GM21737 (cell line): ENCODE data around the gene KDM4C.
A peak's percentile ranks its signal among the peaks of the same experiment; 100 is the strongest.
"Not testable (repeated sequence)": the region's sequence is repeated elsewhere in the genome, so short reads cannot be mapped to it uniquely, and the experiment has no call there.

Source experiments
- ATAC-seq: cut with Tn5 transposase; IDR thresholded peaks from one replicate; pipeline ENCODE4 v1.9.1; 2021; ENCODE audit warnings: mild to moderate bottlenecking, moderate library complexity; ENCODE audit not compliant: unreplicated experiment

KDM4C gene

DNA sequence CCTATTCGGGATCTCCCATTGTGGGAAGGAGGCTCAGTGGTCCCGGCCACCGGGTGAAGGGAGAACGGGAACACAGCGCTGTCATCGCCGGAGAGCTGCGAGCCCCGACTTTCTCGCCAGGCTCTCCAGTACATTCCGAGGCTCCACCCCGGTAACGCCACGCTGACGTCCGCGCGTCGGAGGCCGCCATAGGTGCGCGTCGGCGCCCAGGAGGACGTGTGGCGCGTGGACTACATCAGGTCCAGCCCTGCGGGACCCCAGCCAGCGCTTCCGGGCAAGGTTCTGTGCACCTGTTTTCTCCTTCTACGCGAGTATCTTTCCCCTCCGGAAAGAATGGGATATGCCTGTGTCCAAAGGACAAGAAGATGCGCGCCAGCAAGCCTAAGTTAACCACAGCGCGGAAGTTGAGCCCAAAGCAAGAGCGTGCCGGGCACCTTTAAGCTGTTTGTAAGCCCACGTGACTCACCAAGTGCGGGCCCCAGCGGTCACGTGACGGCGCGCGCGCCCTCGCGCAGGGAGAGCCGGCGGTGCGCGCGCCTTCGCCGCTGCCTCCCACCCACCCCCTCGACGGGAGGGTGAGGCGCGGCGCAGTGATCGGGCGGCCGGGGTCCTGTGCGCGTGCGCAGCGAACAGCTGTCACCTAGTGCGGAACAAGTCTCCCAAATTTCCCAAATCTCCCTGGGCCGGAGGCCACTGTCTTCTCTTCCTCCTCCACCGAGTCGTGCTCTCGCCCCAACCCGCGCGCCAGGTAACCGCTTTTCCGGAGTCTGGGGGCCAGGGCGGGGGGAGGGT, at the start of gene KDM4C:
TSS of gene KDM4C (plus strand) at position 518 of the 792 bp plus-strand sequence. CDS start 35,016 bp downstream, outside the sequence.
- peak; percentile 79 for ATAC-seq

DNA sequence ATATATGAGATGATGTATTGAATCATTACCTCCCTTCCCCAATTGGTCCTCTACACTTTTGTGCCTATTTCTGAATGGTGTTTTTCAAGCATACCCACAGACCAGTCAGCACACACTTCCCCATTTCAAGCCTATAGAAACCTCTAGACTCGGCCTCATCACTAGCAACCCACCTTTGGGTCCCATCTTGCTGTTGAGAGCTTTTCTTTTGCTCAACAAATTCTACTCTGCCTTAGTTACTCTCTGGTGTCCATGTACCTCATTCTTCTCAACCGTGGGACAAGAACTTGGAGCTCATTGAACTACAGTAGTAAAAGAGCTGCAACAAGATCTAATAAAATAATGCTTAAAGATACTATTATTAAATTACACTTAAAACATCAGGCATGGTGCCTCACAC, 49.0 kb upstream of the KDM4C start:
- ATAC-seq = no peak

DNA sequence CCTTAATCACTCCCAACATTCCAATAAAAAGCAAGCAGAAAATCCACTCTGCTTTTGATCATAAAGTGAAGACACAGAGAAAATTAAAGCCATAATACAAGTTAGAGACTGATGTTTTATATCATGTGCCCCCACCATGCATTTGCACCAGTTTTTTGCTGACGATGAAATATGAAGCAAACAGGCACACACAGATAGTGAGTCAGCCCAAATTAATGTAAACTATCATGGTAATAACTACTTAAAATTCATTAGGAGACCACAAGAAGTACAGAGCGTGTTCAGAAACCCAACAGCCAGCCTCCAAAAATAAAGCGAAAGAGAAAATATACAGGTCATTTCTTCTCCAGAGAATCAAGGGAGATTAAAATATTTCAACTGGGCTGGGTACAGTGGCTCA, 46.4 kb upstream of the KDM4C start:
- no peak for ATAC-seq

DNA sequence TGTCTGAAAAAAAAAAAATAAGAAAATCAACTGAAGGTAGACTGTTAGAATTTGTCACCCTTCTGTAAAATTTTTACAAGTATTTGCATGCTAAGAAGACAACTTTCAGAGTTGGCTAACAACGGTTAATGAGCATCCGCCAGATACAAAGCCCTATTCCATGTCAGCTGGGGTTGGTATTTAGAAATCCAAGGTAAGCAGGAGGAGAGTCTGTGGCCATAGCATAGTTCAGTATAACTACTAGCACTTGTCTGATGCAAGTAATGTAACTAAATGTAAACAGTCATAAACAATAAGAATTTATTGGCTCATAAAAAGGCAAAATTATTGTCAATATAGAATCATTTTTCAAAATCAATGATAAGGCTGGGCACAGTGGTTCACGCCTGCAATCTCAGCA, 45.7 kb upstream of the KDM4C start:
- no peak for ATAC-seq

DNA sequence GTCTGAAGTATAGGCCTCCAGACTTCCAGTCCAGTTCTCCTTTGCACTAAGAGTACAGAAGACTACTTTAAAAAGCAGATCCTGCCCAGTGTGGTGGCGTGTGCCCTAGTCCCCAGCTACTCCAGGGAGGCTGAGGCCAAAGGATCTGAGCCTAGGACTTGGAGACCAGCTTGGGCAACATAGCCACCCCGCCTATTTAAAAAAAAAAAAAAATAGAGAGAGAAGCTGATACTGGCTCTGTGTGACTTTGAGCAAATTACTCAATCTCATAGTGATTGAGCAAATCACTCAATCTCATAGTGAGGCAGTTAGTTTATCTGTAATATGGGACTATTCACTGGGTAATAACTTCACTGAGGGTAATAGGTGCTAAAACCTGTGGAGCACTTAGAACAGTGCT, 43.6 kb upstream of the KDM4C start:
- no peak for ATAC-seq

DNA sequence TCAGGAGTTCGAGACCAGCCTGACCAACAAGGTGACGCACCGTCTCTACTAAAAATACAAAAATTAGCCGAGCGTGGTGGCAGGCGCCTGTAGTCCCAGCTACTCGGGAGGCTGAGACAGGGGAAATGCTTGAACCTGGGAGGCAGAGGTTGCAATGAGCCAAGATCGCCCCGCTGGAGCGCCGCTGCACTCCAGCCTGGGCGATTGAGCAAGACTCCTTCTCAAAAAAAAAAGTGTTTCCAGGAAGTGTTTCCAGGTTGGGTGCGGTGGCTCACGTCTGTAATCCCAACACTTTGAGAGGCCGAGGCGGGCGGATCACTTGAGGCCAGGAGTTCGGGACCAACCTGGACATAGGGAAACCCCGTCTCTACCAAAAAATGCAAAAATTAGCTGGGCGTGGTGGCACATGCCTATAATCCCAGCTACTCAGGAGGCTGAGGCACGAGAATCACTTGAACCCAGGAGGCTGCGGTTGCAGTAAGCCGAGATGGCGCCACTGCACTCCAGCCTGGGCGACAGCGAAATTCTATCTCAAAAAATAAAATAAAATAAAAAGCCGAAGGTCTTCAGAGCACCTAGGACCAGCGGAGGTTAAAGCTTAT, 42.5 kb upstream of the KDM4C start:
- not testable (repeated sequence) for ATAC-seq

DNA sequence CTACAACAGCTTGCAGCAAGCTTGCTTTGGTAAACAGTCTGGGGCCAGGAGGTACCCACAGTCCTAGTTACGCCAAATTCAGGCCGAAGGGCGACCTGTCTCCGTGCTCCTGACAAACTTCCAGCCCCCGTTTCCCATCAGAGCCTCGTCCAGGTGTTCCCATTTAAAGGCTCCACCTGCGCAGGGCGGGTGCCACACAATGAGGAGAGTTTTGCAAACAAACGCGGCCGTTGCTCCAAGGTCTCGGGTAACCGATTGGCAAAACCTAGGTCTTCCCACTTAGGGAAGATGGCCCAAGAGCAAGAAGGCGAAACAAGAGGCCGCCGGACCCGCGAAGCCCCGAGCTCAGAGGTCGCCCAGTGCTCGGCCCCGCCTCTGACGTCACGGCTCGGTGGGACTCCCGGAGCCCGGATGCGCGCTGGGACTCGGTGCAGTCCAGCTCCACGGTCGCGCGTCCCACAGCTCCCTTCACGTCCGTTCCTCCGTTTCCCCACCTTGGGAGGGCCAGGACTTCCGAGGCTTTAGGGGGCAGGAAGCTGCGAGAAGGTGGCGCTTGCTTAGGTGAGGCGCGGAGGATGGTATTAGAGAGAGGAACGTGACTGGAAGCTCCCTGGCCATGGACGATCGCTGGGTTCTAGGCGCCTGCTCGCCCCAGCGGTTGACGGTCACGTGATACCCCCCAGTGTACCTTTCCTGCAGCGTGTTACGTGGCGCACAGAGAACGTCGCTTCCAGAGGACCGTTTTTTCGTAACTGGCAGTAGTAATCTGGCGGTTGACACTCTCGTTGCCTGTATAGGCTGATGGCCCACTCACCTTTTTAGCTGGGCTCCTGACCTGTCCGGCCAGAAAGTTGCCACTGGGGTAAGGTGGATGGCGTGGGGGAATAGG, 41.8 kb upstream of the KDM4C start:
- peak; percentile 87 for ATAC-seq

DNA sequence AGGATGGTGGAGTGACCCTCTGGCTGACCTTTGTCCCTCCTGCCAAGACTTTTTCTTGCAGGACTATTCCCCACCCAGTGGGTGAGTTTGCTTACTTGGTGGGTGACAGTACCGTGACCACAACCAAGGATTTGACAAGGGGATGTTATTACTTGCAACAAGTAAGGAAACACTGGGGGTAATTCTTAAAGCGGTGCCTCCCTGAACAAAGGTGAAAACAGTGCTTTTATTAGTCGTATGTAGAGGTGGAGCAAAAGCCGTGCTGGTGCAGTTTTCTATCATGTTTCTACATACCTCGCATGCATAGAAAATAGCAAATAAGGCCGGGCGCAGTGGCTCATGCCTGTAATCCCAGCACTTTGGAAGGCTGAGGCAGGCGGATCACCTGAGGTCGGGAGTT, 41.0 kb upstream of the KDM4C start:
- ATAC-seq = no peak

DNA sequence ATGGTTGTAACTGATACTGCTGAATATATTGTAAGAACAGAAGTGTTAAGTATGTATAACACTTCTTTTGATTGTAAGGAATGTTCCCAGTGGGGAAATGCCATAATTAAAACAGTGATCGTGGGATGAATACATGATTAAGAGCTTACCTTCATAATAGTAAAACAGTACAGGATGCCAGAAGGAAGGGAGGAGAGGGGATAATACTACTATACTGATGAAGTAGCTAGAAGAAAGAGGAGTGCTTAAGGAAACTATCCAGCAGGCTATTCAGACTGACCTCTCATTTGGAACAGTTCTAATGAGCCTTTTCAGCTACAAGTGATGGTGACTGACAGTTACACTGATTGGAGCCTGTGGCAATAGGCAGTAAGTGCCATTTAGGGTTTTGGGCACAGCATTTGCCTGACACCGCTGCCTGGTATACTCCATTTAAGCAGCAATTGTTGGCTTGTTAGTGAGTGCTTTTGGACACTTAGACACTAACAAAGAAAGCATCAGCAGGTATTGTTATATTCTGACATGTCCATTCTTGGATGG, 33.8 kb upstream of the KDM4C start:
- no peak for ATAC-seq

DNA sequence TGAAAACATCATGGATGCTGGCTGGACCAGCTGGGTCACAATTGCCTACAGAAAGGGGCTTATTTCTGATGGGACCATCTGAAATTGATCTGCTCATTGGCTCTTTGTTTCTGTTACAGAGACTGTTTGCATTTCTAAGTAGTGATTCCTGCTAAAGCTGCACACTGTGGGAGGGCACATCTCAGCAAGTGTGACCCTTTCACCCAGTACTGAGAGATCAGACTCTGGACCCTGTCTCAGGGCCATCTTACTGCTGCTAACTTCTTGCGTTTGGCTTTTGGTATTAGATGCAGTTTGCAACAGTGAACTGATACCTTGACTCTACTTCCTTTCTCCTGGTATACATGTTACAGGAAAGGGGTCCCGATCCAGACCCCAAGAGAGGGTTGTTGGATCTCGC, 24.5 kb upstream of the KDM4C start:
- no peak for ATAC-seq

DNA sequence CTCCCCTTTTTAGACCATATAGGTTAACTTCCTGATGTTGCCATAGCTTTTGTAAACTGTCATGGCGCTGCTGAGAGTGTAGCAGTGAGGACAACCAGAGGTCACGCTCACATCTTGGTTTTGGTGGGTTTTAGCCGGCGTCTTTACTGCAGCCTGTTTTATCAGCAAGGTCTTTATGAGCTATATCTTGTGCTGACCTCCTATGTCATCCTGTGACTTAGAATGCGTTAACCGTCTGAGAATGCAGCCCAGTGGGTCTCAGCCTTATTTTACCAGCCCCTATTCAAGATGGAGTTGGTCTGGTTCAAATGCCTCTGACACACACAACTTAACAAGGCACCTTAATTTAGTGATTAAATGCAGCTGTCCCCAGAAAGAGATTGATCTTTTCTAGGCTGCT, 23.9 kb upstream of the KDM4C start:
- no peak for ATAC-seq

DNA sequence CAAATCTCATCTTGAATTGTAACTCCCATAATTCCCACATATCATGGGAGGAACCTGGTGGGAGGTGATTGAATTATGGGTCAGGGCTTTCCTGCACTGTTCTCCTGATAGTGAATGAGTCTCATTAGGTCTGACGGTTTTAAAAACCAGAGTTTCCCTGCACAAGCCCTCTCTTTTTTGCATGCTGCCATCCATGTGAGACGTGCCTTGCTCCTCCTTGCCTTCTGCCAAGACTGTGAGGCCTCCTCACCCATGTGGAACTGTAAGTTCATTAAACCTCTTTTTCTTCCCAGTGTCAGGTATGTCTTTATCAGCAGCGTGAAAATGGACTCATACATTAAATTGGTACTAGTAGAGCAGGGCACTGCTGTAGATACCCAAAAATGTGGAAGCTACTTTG, 22.4 kb upstream of the KDM4C start:
- no peak for ATAC-seq

DNA sequence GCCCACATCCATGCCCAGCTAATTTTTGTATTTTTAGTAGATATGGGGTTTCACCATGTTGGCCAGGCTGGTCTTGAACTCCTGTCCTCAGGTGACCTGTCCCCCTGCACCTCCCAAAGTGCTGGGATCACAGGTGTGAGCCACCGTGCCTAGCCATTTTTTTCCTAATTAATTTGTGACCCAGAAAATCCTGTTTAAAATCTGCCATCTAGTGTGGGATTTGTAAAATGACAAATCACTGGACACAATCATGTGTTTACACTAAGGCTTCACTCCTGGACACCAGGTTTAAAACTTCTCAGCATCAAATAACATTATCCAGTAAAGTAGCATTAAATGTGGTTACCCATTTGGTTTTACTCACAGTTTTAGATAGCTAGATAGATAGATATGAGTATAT, 18.6 kb upstream of the KDM4C start:
- ATAC-seq = no peak

DNA sequence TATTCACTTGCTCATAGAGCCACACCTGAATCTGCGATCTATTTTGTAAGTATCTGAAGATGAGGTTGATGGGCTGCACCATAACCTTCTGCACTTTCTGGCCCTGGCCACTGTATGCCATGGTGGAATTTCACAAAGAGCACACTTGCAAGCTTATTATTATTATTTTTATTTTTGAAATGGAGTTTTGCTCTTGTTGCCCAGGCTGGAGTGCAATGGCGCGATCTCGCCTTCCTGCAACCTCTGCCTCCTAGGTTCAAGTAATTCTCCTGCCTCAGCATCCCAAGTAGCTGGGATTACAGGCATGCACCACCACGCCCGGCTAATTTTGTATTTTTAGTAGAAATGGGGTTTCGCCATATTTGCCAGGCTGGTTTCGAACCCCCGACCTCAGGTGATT, 8.9 kb upstream of the KDM4C start:
- ATAC-seq = not testable (repeated sequence)

DNA sequence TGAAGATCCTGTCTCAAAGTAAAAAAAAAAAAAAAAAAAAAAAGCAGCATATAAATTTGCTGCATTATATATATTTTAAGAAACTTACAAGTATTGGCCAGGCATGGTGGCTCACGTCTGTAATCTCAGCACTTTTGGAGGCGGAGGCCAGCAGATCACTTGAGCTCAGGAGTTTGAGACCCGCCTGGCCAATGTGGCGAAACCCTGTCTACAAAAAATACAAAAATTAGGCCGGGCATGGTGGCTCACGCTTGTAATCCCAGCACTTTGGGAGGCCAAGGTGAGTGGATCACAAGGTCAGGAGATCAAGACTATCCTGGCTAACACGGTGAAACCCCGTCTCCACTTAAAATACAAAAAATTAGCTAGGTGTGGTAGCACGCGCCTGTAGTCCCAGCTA, 2.9 kb upstream of the KDM4C start:
- not testable (repeated sequence) for ATAC-seq

DNA sequence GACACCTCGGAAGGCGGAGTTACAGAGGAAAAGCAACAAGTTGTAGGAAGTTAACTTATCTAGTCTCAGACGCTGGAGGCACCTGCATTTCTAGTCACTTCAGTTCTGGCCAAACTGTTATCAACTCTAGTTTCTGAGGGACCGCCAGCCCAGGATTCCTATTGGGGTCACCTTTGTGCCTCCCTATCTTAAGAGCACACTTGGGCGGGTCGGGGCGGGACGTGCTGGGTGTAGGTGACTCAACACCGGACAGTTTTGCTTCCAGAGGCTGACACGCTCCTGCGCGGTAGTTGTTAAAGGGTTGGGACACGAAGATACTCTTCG, 679 bp upstream of the KDM4C start:
- peak; percentile 25 for ATAC-seq

DNA sequence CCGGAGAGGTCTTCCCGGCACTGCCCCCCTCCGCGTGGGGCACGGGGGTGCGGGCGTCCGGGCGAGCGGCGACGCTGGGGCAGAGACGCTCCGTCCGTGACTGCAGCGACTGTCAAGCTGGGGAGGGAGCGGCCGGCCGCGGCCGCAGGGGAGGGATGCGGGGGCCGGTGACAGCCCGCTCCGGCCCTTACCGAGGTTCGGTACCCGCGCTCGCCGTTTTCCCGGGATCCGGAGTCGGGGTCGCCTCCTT, 400 bp downstream of the KDM4C start:
- peak; percentile 11 for ATAC-seq

DNA sequence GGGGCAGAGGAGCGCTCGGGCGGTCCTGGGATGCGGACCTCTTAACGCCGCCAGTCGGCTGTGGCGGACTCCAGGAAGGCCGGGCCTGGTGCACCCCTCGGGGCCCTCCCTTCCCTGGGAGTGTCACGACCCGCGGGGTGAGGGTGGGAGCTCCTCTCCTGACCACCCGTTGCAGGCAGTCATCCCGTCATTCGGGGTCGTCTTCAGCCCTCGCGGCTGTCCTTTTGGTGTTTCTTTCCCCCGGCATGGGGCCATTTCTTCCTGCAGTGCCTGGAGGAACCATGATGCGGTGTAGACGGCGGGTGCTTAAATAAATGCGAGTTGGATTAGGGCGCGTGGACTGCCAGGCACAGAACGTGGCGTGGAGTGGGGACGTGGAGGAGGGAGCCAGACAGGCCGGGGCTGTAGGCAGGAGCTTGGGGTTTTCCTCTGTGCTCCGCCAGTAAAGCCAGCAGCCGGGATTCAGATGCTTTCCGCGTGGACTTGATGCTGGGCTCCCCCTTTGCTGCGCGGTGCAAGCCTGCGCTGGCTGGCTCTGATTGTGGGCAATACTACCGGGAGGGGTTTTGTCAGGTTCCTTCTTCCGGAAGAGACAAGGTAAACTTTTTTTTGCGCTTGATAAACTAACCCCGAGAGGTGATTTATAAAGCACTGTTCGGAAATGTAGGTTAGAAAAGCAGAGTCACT, 868 bp downstream of the KDM4C start:
- ATAC-seq = peak; percentile 29

DNA sequence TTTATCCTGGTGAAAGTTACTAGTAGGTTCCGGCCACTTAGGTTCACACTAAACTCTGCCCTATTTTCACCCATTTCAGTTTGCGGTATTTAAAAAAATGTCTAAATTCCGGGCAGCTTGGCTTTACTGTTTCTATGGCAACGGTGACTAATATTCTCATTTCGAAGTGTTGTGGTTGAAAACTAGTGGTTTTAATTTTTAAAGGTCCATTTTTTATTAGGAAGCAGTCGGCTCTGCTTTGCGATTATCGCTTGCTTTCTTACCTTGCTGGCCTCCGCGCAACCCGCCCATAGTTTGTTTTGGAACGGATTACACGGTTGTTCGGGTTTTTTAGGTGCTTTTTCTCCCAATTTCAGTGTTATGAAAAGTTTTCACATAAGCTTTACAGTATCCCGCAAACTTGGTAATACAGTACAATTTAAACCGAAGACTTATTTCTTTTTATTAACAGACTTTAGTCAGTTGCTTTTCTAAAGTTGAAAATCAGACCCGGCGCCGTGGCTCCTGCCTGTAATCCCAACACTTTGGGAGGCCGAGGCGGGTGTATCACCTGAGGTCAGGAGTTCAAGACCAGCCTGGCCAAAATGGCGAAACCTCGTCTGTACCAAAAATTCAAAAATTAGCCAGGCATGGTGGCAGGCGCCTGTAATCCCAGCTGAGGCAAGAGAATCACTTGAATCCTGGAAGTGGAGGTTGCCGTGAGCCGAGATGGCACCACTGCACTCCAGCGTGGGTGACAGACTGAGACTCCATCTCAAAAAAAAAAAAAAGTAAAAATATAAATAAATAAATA, 1.6 kb downstream of the KDM4C start:
- peak; percentile 9 for ATAC-seq

DNA sequence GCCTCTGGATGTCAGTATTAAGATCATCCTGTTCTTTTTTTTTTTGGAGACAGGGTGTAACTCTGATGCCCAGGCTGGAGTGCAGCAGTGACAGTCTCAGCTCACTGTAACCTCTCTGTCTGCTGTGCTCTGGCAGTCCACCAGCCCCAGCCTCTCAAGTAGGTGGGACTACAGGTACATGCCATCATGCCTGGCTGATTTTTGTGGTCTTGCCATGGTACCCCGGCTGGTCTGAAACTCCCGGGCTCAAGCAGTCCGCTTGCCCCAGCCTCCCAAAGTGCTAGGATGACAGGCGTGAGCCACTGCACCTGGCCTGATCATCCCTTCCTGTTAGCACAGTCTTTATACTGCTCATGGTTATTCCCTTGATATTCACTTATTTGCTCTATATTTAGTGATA, 3.5 kb downstream of the KDM4C start:
- ATAC-seq = no peak
